Naive thymus-derived CD4-positive, alpha-beta T cell (primary cell): Measurements from ENCODE around the gene FAM216A. TPM values are rescaled to one million over a fixed set of nuclear protein-coding genes. Genes with fewer than 3 reads are reported as not detected.

Experiments used
- ATAC-seq: fragments of 150-1000 bp; cut with Tn5 transposase; 2 replicates; pipeline ENCODE4 v1.10.0; 2021; ENCODE audit warnings: mild to moderate bottlenecking, moderate library complexity
- CTCF ChIA-PET: fragments of 350-600 bp; sonication (Branson Sonifier 250); formaldehyde crosslinking; loops from one replicate; lab custom pipeline; 2021; ENCODE audit warnings: antibody characterized with exemption; lab: Charles Lee
- POLR2A ChIA-PET: fragments of 350-600 bp; sonication (Branson Sonifier 250); formaldehyde crosslinking; loops from one replicate; lab custom pipeline; 2021; ENCODE audit warnings: antibody characterized with exemption, inconsistent platforms; lab: Charles Lee
- DNase-seq, 9 donors: peaks; one replicate each; pipeline versions ENCODE4 v3.0.0 to v3.0.0-alpha.2; 2020 to 2022; ENCODE audit warnings: mixed read lengths in 1 of 9
- H3K27ac ChIP-seq: one replicate; pipeline ENCODE4 v1.7.0; 2013; ENCODE audit warnings: mild to moderate bottlenecking, low read depth, low read length, moderate library complexity
- H3K27me3 ChIP-seq, 2 donors: one replicate each; pipeline ENCODE4 v1.7.0; 2013; ENCODE audit warnings: low read length in 2 of 2, mild to moderate bottlenecking in 2 of 2, moderate library complexity in 2 of 2; ENCODE audit not compliant: control insufficient read depth in 2 of 2, insufficient read depth in 2 of 2
- H3K36me3 ChIP-seq, 3 experiments: 1 replicate in 2 of 3; 2 replicates in 1 of 3; pipeline ENCODE4 v1.7.0; 2013; ENCODE audit warnings: low read length in 3 of 3, mild to moderate bottlenecking in 3 of 3, moderate library complexity in 1 of 3; ENCODE audit not compliant: insufficient read depth in 3 of 3, control insufficient read depth in 2 of 3
- H3K4me1 ChIP-seq, 2 donors: one replicate each; pipeline ENCODE4 v1.7.0; 2013; ENCODE audit warnings: low read length in 2 of 2, mild to moderate bottlenecking in 2 of 2, moderate library complexity in 1 of 2; ENCODE audit not compliant: control insufficient read depth in 2 of 2, insufficient read depth in 2 of 2
- H3K4me3 ChIP-seq: 2 replicates; pipeline ENCODE4 v1.7.0; 2013; ENCODE audit warnings: mild to moderate bottlenecking, low read length
- H3K9me3 ChIP-seq, 3 experiments: 1 replicate in 2 of 3; 2 replicates in 1 of 3; pipeline ENCODE4 v1.7.0; 2013; ENCODE audit warnings: low read length in 3 of 3; ENCODE audit not compliant: control insufficient read depth in 2 of 3
- H3K27ac Mint-ChIP-seq, 9 donors: one replicate each; pipeline ENCODE4 v1.8.0; 2020 to 2022; ENCODE audit warnings: mixed read lengths in 9 of 9, mild to moderate bottlenecking in 8 of 9, moderate library complexity in 5 of 9, inconsistent platforms in 2 of 9
- H3K27me3 Mint-ChIP-seq, 5 donors: one replicate each; pipeline ENCODE4 v1.8.0; 2021 to 2022; ENCODE audit warnings: mixed read lengths in 5 of 5, mild to moderate bottlenecking in 1 of 5
- H3K36me3 Mint-ChIP-seq, 5 donors: one replicate each; pipeline ENCODE4 v1.8.0; 2020 to 2022; ENCODE audit warnings: mixed read lengths in 5 of 5, mild to moderate bottlenecking in 3 of 5, inconsistent platforms in 1 of 5
- H3K4me1 Mint-ChIP-seq, 7 donors: one replicate each; pipeline ENCODE4 v1.8.0; 2020 to 2022; ENCODE audit warnings: mixed read lengths in 7 of 7, mild to moderate bottlenecking in 3 of 7, inconsistent platforms in 1 of 7
- H3K4me3 Mint-ChIP-seq, 10 donors: one replicate each; pipeline ENCODE4 v1.8.0; 2020 to 2022; ENCODE audit warnings: mild to moderate bottlenecking in 10 of 10, mixed read lengths in 10 of 10, moderate library complexity in 6 of 10, inconsistent platforms in 2 of 10
- H3K9me3 Mint-ChIP-seq, 11 donors: one replicate each; pipeline ENCODE4 v1.8.0; 2020 to 2022; ENCODE audit warnings: mixed read lengths in 11 of 11, mild to moderate bottlenecking in 4 of 11, inconsistent platforms in 1 of 11, moderate library complexity in 1 of 11
- intact Hi-C, 2 donors: fragments of 100-400 bp; cut with micrococcal nuclease; formaldehyde crosslinking; loops; one replicate each; pipeline ENCODE4 v1.15.1; 2023
- polyA plus RNA-seq, 2 donors: library from polyadenylated mRNA; unstranded; fragments of 300-500 nt; fragmentation: Illumina TruSeq; gene quantifications; one replicate each; pipeline ENCODE4 v1.2.3, GENCODE V29; 2021
- total RNA-seq, 6 experiments: library from RNA in 5 of 6; stranded (reverse) in 5 of 6; gene quantifications; 1 replicate in 5 of 6; 2 replicates in 1 of 6; pipeline ENCODE4 v1.2.3 and lab custom pipeline; 2021 to 2026

FAM216A gene
- total and polyA plus RNA-seq, 7 experiments from 2014 or later = 5.3 to 24.1 (median 14.2) TPM

DNA sequence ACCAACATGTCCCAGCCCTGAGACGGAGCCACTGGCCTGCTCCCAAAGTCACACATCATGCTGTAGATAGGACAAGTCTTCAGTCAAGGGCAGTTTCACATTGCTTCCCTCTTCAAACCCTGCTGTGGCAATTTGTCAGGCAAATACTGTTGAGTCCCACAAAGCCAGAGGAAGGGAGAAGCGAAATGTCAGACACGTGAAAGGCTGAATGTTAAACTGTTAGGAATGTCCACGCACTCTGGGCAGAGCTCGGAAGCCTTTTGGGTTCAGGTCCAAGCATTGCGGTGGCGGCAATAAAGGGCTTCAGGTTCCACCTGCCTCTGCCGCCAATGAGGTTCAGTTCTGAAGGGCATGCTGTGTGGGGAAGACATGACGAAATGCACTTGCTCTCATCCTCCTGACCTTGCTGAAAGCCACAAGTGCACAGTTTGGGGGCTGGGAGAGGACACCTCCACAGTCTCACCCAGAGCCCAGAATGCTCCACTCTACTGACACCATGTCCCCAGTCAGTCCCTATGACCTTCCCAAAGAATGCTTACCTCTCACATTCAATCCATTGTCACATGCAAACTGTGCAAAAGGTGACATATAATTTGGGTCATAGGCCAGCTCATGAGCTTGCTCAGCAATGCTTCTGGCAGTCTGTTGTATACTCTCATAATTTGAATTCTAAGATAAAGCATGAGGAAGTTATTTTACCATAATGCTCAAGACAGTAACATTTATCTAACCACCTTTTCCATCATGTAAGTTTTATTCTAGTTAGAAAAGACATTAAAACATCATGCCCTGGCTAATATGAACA is 69.2 kb downstream of the FAM216A start:
- no peaks in the 10 kb centered on the region for H3K27me3 Mint-ChIP-seq
- intact Hi-C loops = no loop called here

DNA sequence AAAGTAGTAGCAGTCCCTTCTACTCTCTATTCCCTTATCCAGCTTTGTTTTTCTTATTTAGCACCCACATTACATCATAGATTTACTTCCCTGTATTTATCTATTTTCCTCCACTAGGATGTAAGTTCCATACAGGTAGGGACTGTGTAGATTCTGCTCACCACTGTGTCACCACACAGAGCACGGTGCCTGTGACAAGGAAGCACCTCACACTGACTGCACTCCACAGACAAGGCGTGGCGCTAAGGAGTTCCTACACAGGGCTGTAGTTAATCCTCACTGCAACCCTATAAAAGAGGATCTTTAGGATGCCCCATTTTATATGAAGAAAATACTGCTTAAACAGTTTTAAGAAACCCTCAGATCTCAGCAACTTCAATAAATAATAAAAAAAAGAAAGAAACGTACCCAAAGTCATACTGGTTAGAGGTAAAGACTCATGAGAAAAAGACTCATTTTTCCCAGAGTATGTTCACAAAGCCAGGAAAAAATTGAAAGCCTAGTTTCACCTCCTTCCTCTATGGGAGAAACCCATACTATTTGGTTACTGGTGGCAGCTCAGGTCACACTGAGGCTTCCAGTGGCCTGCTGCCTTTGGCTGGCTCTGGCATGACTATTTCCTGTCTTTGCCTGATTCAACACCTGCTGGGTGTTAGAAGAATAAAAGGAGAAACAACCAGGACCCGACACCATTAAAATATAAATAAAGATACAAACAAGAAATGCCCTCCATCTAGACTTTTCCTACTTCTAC is 70.4 kb downstream of the FAM216A start:
- Mint-ChIP-seq H3K9me3 (no peaks in the 10 kb centered on the region), H3K27me3 (no peaks in the 10 kb centered on the region), H3K36me3 (peaks cover 9 to 52% (median 39%) of the 10 kb centered on the region in 5 donors), H3K4me3 (no peak overlapping the region), H3K4me1 (peaks cover 4 to 25% (median 8%) of the 10 kb centered on the region in 7 donors), H3K27ac (peak overlapping the region in 3 of 9 donors; percentile 39 to 90 (median 47))
- Histone ChIP-seq H3K4me3 (no peak overlapping the region), H3K36me3 (peaks cover 25 to 78% (median 31%) of the 10 kb centered on the region in 3 experiments), H3K27ac (no peak overlapping the region), H3K4me1 (no peaks in the 10 kb centered on the region), H3K27me3 (no peaks in the 10 kb centered on the region), H3K9me3 (no peaks in the 10 kb centered on the region)
- ATAC-seq (no peak), DNase-seq (no peak)
- ChIA-PET CTCF (interaction anchor here (1.1 to 1.7 kb wide), 3 partner anchors 10 to 63 kb away, joined by 3 to 6 read pairs (median 4); no protein-coding TSS in a partner anchor), POLR2A (interaction anchor here (1.1 kb wide), 1 partner anchor 19 kb away, joined by 3 read pairs; no protein-coding TSS in a partner anchor)
- intact Hi-C loops = no loop called here

More for the DNA sequence above, 69.2 kb downstream of the FAM216A start:
- ChIA-PET POLR2A (no interaction called here), CTCF (interaction anchor here (0.9 kb wide), 1 partner anchor 88 kb away, joined by 3 read pairs; the partner anchor contains the start of gene ARPC3)
- Mint-ChIP-seq H3K4me1 (peaks cover 0 to 18% (median under 1%) of the 10 kb centered on the region in 7 donors), H3K27ac (peak overlapping the region in 3 of 9 donors; percentile 28 to 62 (median 54)), H3K9me3 (no peaks in the 10 kb centered on the region), H3K4me3 (no peak overlapping the region), H3K36me3 (peaks cover 5 to 45% (median 30%) of the 10 kb centered on the region in 5 donors)
- H3K36me3 ChIP-seq = peaks cover 25 to 77% (median 31%) of the 10 kb centered on the region in 3 experiments
- DNase-seq (no peak), ATAC-seq (no peak)
- H3K4me3 ChIP-seq = no peak overlapping the region
- H3K27ac ChIP-seq = no peak overlapping the region
- no peaks in the 10 kb centered on the region for H3K27me3 ChIP-seq
- H3K9me3 ChIP-seq = no peaks in the 10 kb centered on the region
- H3K4me1 ChIP-seq = no peaks in the 10 kb centered on the region

Other genes starting within 250 kb of the FAM216A start
- gene ATP2A2, start 187.6 kb upstream of the FAM216A start, total RNA-seq = 100 to 1,000 TPM in 2 of 5 experiments, 10 to 100 TPM in 3; 81.4 to 160 (median 83.9) TPM
- gene ATP2A2, start 187.6 kb upstream of the FAM216A start, polyA plus RNA-seq = 1 to 10 TPM; 2.1 to 2.5 TPM
- 10 to 100 TPM; 40.9 to 71.7 (median 59.7) TPM for gene ANAPC7, start 65.1 kb upstream of the FAM216A start, total RNA-seq
- gene ANAPC7, start 65.1 kb upstream of the FAM216A start, polyA plus RNA-seq = 10 to 100 TPM; 26.6 to 28.3 TPM
- 100 to 1,000 TPM; 166 to 381 (median 187) TPM for gene ARPC3, start 18.5 kb upstream of the FAM216A start, total RNA-seq
- 100 to 1,000 TPM; 559 to 643 TPM for gene ARPC3, start 18.5 kb upstream of the FAM216A start, polyA plus RNA-seq
- gene GPN3, start 588 bp upstream of the FAM216A start, total RNA-seq = 10 to 100 TPM in 3 of 5 experiments, 1 to 10 TPM in 2; 5.1 to 19.7 (median 14.6) TPM
- gene GPN3, start 588 bp upstream of the FAM216A start, polyA plus RNA-seq = 10 to 100 TPM; 31.2 to 40.4 TPM
- 100 to 1,000 TPM in 3 of 5 experiments, 10 to 100 TPM in 2; 78.5 to 131 (median 115) TPM for gene VPS29, start 33.3 kb downstream of the FAM216A start, total RNA-seq
- 100 to 1,000 TPM; 134 to 158 TPM for gene VPS29, start 33.3 kb downstream of the FAM216A start, polyA plus RNA-seq
- 1 to 10 TPM in 4 of 5 experiments, under 1 TPM in 1; 0.60 to 2.9 (median 1.1) TPM for gene RAD9B, start 33.5 kb downstream of the FAM216A start, total RNA-seq
- under 1 TPM; 0.53 to 0.98 TPM for gene RAD9B, start 33.5 kb downstream of the FAM216A start, polyA plus RNA-seq
- gene PPTC7, start 114.5 kb downstream of the FAM216A start, total RNA-seq = 10 to 100 TPM; 36.7 to 43.8 (median 38.8) TPM
- 10 to 100 TPM in 1 of 2 donors, 1 to 10 TPM in 1; 9.7 to 10.7 TPM for gene PPTC7, start 114.5 kb downstream of the FAM216A start, polyA plus RNA-seq
- gene TCTN1, start 145.3 kb downstream of the FAM216A start, total RNA-seq = 10 to 100 TPM in 3 of 5 experiments, 1 to 10 TPM in 2; 5.2 to 13.0 (median 10.2) TPM
- 1 to 10 TPM; 4.2 to 8.8 TPM for gene TCTN1, start 145.3 kb downstream of the FAM216A start, polyA plus RNA-seq
- gene HVCN1, start 220.3 kb downstream of the FAM216A start, total RNA-seq = 10 to 100 TPM in 4 of 5 experiments, 1 to 10 TPM in 1; 6.4 to 24.8 (median 11.7) TPM
- gene HVCN1, start 220.3 kb downstream of the FAM216A start, polyA plus RNA-seq = 10 to 100 TPM; 15.2 to 25.3 TPM